Liver (tissue), 9 donors: Measurements from ENCODE around the gene BIRC7. TPM values are rescaled to one million over a fixed set of nuclear protein-coding genes. Genes with fewer than 3 reads are reported as not detected.

Experiments used
- DNase-seq: peaks from one replicate; pipeline ENCODE4 v3.0.0-alpha.2; 2017; ENCODE audit warnings: low spot score
- H3K27ac ChIP-seq, 2 donors: one replicate each; pipeline ENCODE4 v1.7.0; 2013; ENCODE audit warnings: inconsistent platforms in 2 of 2, low read length in 2 of 2, control low read depth in 1 of 2, low read depth in 1 of 2, mild to moderate bottlenecking in 1 of 2
- H3K27me3 ChIP-seq, 4 donors: one replicate each; pipeline versions ENCODE4 v1.6.1 to v1.7.0; 2013; ENCODE audit warnings: low read length in 3 of 4, inconsistent platforms in 1 of 4, mild to moderate bottlenecking in 1 of 4, moderate library complexity in 1 of 4; ENCODE audit not compliant: control insufficient read depth in 4 of 4, insufficient read depth in 4 of 4
- H3K36me3 ChIP-seq, 4 donors: one replicate each; pipeline versions ENCODE4 v1.6.1 to v1.7.0; 2013; ENCODE audit warnings: low read length in 3 of 4, mild to moderate bottlenecking in 3 of 4, low read depth in 1 of 4, moderate library complexity in 1 of 4; ENCODE audit not compliant: control insufficient read depth in 4 of 4, insufficient read depth in 3 of 4
- H3K4me1 ChIP-seq, 4 donors: one replicate each; pipeline versions ENCODE4 v1.6.1 to v1.7.0; 2013; ENCODE audit warnings: low read length in 3 of 4, mild to moderate bottlenecking in 3 of 4, moderate library complexity in 1 of 4; ENCODE audit not compliant: control insufficient read depth in 4 of 4, insufficient read depth in 4 of 4
- H3K4me3 ChIP-seq, 3 donors: one replicate each; pipeline versions ENCODE4 v1.6.1 to v1.7.0; 2013; ENCODE audit warnings: low read length in 3 of 3, control low read depth in 1 of 3, low read depth in 1 of 3, mild to moderate bottlenecking in 1 of 3
- H3K9ac ChIP-seq, 2 donors: one replicate each; pipeline ENCODE4 v1.7.0; 2013; ENCODE audit warnings: low read length in 2 of 2, mild to moderate bottlenecking in 2 of 2, moderate library complexity in 2 of 2, control low read depth in 1 of 2, low read depth in 1 of 2
- H3K9me3 ChIP-seq, 4 donors: one replicate each; pipeline versions ENCODE4 v1.6.1 to v1.7.0; 2013; ENCODE audit warnings: low read length in 3 of 4; ENCODE audit not compliant: control insufficient read depth in 4 of 4
- EGR1 ChIP-seq, 2 donors: IDR thresholded peaks; 2 replicates each; pipeline ENCODE4 v1.6.1; 2016 to 2018; ENCODE audit warnings: antibody characterized with exemption in 2 of 2, low read depth in 2 of 2
- FOXA1 ChIP-seq: IDR thresholded peaks from 2 replicates; pipeline ENCODE4 v1.6.1; 2016; ENCODE audit warnings: antibody characterized with exemption
- FOXA2 ChIP-seq: IDR thresholded peaks from 2 replicates; pipeline ENCODE4 v1.6.1; 2016; ENCODE audit warnings: antibody characterized with exemption
- GABPA ChIP-seq, 2 donors: IDR thresholded peaks in 1 of 2; conservative IDR thresholded peaks in 1 of 2; 2 replicates each; pipeline ENCODE4 v1.6.1; 2016; ENCODE audit warnings: antibody characterized with exemption in 2 of 2, mild to moderate bottlenecking in 1 of 2, moderate library complexity in 1 of 2
- HNF4G ChIP-seq: IDR thresholded peaks from 2 replicates; pipeline ENCODE4 v1.6.1; 2016; ENCODE audit warnings: antibody characterized with exemption
- NR2F2 ChIP-seq: IDR thresholded peaks from 2 replicates; pipeline ENCODE4 v1.6.1; 2016; ENCODE audit warnings: antibody characterized with exemption
- RXRA ChIP-seq, 2 donors: IDR thresholded peaks; 2 replicates each; pipeline ENCODE4 v1.6.1; 2017 to 2018; ENCODE audit warnings: antibody characterized with exemption in 2 of 2, mild to moderate bottlenecking in 1 of 2
- SP1 ChIP-seq: IDR thresholded peaks from 2 replicates; pipeline ENCODE4 v1.6.1; 2018; ENCODE audit warnings: antibody characterized with exemption, mild to moderate bottlenecking
- TAF1 ChIP-seq: conservative IDR thresholded peaks from 2 replicates; pipeline ENCODE4 v1.6.1; 2016; ENCODE audit warnings: antibody characterized with exemption, mild to moderate bottlenecking
- YY1 ChIP-seq: IDR thresholded peaks from 2 replicates; pipeline ENCODE4 v1.6.1; 2016; ENCODE audit warnings: antibody characterized with exemption, mild to moderate bottlenecking
- WGBS: extraction: QIAGEN DNeasy Blood & Tissue Kit; methylation state at CpG from one replicate; pipeline ENCODE4 v1.1.7; 2013; 5-methylcytosine and 5-hydroxymethylcytosine counted together
- polyA plus RNA-seq, 2 donors: library from polyadenylated mRNA; stranded (reverse) in 1 of 2; unstranded in 1 of 2; fragments of 200-250 nt in 1 of 2; fragments of >200 nt in 1 of 2; fragmentation: Nextera tagmentation in 1 of 2; extraction: Ambion mirVana in 1 of 2; gene quantifications; one replicate each; pipeline versions ENCODE4 v1.2.1 to v1.2.3, GENCODE V29; 2013 to 2015
- total RNA-seq, 2 donors: library from RNA; depleted of rRNA; stranded (reverse); fragments of >200 nt; gene quantifications; one replicate each; pipeline ENCODE4 v1.2.3, GENCODE V29; 2014
- TF ChIP-seq, protein P1 (sequence below): IDR thresholded peaks from 2 replicates; pipeline ENCODE4 v1.6.1; 2016; ENCODE audit warnings: antibody characterized with exemption, mild to moderate bottlenecking
- TF ChIP-seq, protein P2 (sequence below): fragments of 150-350 bp; IDR thresholded peaks from 2 replicates; pipeline ENCODE4 v1.5.1; 2017; ENCODE audit warnings: improper control_type of control experiment, low read depth, low read length; ENCODE audit not compliant: missing input control
- TF ChIP-seq, protein P3 (sequence below): IDR thresholded peaks from 2 replicates; pipeline ENCODE4 v1.6.1; 2016; ENCODE audit warnings: antibody characterized with exemption
- donor health status: healthy.
- donor health status: healthy.
- donor health status: healthy.
- donor health status: healthy.
- donor health status: healthy.

BIRC7 gene
- total and polyA plus RNA-seq, 4 donors = 0.23 TPM; not detected in 3

DNA sequence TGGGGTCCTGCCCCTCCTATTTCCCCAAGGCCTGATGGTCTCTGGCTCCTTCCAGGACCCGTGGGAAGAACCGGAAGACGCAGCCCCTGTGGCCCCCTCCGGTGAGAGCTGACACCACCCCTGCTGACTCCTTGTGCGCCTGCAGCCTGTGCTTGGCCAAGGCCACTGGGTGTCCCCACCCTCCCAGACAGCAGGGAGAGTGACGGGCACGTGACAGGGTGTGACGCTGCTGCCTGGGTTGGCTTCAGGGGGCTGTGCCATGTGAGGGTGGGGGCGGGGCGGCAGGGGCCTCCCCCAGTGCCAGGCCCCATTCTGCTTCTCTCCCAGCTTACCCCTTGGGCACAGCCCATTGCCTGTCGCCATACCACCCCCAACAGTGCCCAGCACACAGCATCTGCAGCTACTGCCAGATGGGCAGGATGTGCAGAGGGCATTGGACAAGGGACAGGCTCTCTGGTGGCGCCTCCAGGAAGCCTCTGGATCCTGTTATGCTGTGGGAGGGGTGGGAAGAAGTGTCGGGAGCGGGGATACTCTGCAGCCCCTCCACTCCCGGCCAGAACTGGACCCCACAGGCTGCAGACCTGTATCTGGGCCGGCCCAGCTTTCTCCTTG, 2.9 kb downstream of the BIRC7 start:
- no peaks in the 10 kb centered on the region for H3K9me3 ChIP-seq
- no peak overlapping the region for H3K9ac ChIP-seq
- DNase-seq = no peak
- H3K36me3 ChIP-seq = no peaks in the 10 kb centered on the region
- 65% methylated on average over 16 of the region's 16 CpGs for WGBS
- H3K4me1 ChIP-seq = no peaks in the 10 kb centered on the region
- peaks cover 0 to 4% (median 0%) of the 10 kb centered on the region in 4 donors for H3K27me3 ChIP-seq
- H3K27ac ChIP-seq = no peak overlapping the region
- no peak overlapping the region for H3K4me3 ChIP-seq
- TF ChIP-seq, protein P1, sequence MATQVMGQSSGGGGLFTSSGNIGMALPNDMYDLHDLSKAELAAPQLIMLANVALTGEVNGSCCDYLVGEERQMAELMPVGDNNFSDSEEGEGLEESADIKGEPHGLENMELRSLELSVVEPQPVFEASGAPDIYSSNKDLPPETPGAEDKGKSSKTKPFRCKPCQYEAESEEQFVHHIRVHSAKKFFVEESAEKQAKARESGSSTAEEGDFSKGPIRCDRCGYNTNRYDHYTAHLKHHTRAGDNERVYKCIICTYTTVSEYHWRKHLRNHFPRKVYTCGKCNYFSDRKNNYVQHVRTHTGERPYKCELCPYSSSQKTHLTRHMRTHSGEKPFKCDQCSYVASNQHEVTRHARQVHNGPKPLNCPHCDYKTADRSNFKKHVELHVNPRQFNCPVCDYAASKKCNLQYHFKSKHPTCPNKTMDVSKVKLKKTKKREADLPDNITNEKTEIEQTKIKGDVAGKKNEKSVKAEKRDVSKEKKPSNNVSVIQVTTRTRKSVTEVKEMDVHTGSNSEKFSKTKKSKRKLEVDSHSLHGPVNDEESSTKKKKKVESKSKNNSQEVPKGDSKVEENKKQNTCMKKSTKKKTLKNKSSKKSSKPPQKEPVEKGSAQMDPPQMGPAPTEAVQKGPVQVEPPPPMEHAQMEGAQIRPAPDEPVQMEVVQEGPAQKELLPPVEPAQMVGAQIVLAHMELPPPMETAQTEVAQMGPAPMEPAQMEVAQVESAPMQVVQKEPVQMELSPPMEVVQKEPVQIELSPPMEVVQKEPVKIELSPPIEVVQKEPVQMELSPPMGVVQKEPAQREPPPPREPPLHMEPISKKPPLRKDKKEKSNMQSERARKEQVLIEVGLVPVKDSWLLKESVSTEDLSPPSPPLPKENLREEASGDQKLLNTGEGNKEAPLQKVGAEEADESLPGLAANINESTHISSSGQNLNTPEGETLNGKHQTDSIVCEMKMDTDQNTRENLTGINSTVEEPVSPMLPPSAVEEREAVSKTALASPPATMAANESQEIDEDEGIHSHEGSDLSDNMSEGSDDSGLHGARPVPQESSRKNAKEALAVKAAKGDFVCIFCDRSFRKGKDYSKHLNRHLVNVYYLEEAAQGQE = no peak
- TF ChIP-seq EGR1 (IDR thresholded peaks at IDR 0.05; ENCODE audit: low read depth in 2 of 2) (no peak), SP1 (no peak), RXRA (IDR thresholded peaks at IDR 0.05) (no peak)

DNA sequence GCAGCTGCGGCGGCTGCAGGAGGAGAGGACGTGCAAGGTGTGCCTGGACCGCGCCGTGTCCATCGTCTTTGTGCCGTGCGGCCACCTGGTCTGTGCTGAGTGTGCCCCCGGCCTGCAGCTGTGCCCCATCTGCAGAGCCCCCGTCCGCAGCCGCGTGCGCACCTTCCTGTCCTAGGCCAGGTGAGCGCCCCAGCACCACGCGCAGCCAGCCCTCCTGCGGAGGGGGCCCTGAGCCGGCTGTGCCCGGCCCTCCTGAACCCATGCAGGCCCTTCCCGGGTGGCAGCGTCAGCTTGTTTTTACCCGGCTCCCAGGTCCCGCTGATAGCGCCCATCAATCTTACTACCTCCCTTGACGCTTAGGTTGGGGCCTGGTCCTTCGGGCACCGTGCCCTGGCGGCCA, 3.7 kb downstream of the BIRC7 start:
- H3K4me3 ChIP-seq = no peak overlapping the region
- 94% methylated on average over 30 of the region's 30 CpGs for WGBS
- no peaks in the 10 kb centered on the region for H3K4me1 ChIP-seq

DNA sequence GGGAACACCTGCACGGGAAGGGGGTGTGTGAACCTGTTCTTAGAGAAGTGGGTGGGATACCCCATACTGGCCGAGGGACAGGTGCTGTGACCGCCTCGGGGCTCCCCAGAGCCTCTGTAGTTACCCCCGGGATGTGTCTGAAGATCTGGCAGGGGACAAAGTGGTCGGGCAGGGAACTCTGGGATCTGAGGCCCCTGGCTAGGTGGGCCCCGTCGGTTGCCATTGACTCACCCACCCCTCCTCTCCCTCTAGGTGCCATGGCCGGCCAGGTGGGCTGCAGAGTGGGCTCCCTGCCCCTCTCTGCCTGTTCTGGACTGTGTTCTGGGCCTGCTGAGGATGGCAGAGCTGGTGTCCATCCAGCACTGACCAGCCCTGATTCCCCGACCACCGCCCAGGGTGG, 4.3 kb downstream of the BIRC7 start:
- no peaks in the 10 kb centered on the region for H3K9me3 ChIP-seq
- TF ChIP-seq EGR1 (IDR thresholded peaks at IDR 0.05; ENCODE audit: low read depth in 2 of 2) (no peak), FOXA2 (no peak), RXRA (IDR thresholded peaks at IDR 0.05) (no peak), TAF1 (no peak), FOXA1 (no peak), HNF4G (no peak), GABPA (IDR thresholded peaks at IDR 0.05 in 1 of 2, conservative IDR thresholded peaks at IDR 0.05 in 1 of 2) (no peak), NR2F2 (no peak), SP1 (no peak)
- TF ChIP-seq, protein P1 = no peak
- TF ChIP-seq, protein P2, sequence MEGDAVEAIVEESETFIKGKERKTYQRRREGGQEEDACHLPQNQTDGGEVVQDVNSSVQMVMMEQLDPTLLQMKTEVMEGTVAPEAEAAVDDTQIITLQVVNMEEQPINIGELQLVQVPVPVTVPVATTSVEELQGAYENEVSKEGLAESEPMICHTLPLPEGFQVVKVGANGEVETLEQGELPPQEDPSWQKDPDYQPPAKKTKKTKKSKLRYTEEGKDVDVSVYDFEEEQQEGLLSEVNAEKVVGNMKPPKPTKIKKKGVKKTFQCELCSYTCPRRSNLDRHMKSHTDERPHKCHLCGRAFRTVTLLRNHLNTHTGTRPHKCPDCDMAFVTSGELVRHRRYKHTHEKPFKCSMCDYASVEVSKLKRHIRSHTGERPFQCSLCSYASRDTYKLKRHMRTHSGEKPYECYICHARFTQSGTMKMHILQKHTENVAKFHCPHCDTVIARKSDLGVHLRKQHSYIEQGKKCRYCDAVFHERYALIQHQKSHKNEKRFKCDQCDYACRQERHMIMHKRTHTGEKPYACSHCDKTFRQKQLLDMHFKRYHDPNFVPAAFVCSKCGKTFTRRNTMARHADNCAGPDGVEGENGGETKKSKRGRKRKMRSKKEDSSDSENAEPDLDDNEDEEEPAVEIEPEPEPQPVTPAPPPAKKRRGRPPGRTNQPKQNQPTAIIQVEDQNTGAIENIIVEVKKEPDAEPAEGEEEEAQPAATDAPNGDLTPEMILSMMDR = no peak
- TF ChIP-seq, protein P3, sequence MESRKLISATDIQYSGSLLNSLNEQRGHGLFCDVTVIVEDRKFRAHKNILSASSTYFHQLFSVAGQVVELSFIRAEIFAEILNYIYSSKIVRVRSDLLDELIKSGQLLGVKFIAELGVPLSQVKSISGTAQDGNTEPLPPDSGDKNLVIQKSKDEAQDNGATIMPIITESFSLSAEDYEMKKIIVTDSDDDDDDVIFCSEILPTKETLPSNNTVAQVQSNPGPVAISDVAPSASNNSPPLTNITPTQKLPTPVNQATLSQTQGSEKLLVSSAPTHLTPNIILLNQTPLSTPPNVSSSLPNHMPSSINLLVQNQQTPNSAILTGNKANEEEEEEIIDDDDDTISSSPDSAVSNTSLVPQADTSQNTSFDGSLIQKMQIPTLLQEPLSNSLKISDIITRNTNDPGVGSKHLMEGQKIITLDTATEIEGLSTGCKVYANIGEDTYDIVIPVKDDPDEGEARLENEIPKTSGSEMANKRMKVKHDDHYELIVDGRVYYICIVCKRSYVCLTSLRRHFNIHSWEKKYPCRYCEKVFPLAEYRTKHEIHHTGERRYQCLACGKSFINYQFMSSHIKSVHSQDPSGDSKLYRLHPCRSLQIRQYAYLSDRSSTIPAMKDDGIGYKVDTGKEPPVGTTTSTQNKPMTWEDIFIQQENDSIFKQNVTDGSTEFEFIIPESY = no peak
- 91% methylated on average over 11 of the region's 11 CpGs for WGBS
- no peaks in the 10 kb centered on the region for H3K27me3 ChIP-seq
- no peaks in the 10 kb centered on the region for H3K4me1 ChIP-seq
- H3K4me3 ChIP-seq = no peak overlapping the region
- DNase-seq = no peak
- no peaks in the 10 kb centered on the region for H3K36me3 ChIP-seq
- no peak overlapping the region for H3K27ac ChIP-seq
- H3K9ac ChIP-seq = no peak overlapping the region

More for the DNA sequence above, 3.7 kb downstream of the BIRC7 start:
- TF ChIP-seq YY1 = no peak
- TF ChIP-seq SP1 = no peak
- TF ChIP-seq TAF1 = no peak
- no peak for TF ChIP-seq RXRA (IDR thresholded peaks at IDR 0.05)
- TF ChIP-seq FOXA1 = no peak
- no peak overlapping the region for H3K27ac ChIP-seq
- no peaks in the 10 kb centered on the region for H3K9me3 ChIP-seq
- no peak for DNase-seq
- H3K36me3 ChIP-seq = no peaks in the 10 kb centered on the region
- H3K27me3 ChIP-seq = peaks cover 0 to 2% (median 0%) of the 10 kb centered on the region in 4 donors
- no peak overlapping the region for H3K9ac ChIP-seq
